ENCODE data around the gene FAM107A.

- TF ChIP-seq GATA2 (IDR thresholded peaks at IDR 0.05; ENCODE audit: low read depth, low read length) (no peak), GATA3 (IDR thresholded peaks at IDR 0.05; ENCODE audit: low read depth, low read length) (no peak)
These were observed 36.9 kb downstream of the FAM107A start for GRCh38 chr3:58540176-58540858.
